Epithelial cell of proximal tubule (primary cell): ENCODE measurements around the gene SND1. TPM values are rescaled to one million over a fixed set of nuclear protein-coding genes. Genes with fewer than 3 reads are reported as not detected.

ENCODE experiments used
- DNase-seq: peaks from one replicate; pipeline ENCODE4 v3.0.0-alpha.2; 2011; ENCODE audit warnings: low read depth
- H3K4me3 ChIP-seq: 2 replicates; pipeline ENCODE4 v1.5.1; 2011; ENCODE audit warnings: low read depth, mild to moderate bottlenecking, low read length
- CTCF ChIP-seq: conservative IDR thresholded peaks from 2 replicates; pipeline ENCODE4 v1.5.1; 2012; ENCODE audit warnings: low read depth, mild to moderate bottlenecking, low read length
- total RNA-seq: library from RNA; depleted of rRNA; stranded (reverse); fragments of >200 nt; gene quantifications from 2 replicates; pipeline ENCODE4 v1.2.3, GENCODE V29; 2015

SND1 gene
- total RNA-seq, 1 donor from 2014 or later, result 122 TPM

GRCh38 chr7:128128401-128128800, 476.4 kb downstream of the SND1 start:
- H3K4me3 ChIP-seq, result no peak overlapping the region
- DNase-seq, result no peak
- TF ChIP-seq CTCF, result no peak

GRCh38 chr7:128129224-128129864, 477.4 kb downstream of the SND1 start:
- DNase-seq, result no peak
- no peak overlapping the region for H3K4me3 ChIP-seq
- TF ChIP-seq CTCF, result no peak

GRCh38 chr7:128131115-128131514, 479.1 kb downstream of the SND1 start:
- no peak for DNase-seq
- no peak for TF ChIP-seq CTCF
- no peak overlapping the region for H3K4me3 ChIP-seq

GRCh38 chr7:128131731-128132130, 479.7 kb downstream of the SND1 start:
- H3K4me3 ChIP-seq, result no peak overlapping the region
- no peak for DNase-seq
- no peak for TF ChIP-seq CTCF

GRCh38 chr7:128132426-128133069, 480.6 kb downstream of the SND1 start:
- no peak overlapping the region for H3K4me3 ChIP-seq
- no peak for TF ChIP-seq CTCF
- no peak for DNase-seq

- peak overlapping the region; percentile 56 for H3K4me3 ChIP-seq
- no peak for TF ChIP-seq CTCF
- no peak for DNase-seq
Measured at GRCh38 chr7:128135159-128135514, 483.1 kb downstream of the SND1 start.
